ENCODE measurements around the gene TMEM109. TPM values are rescaled to one million over a fixed set of nuclear protein-coding genes. Genes with fewer than 3 reads are reported as not detected.

TMEM109 gene
- polyA plus RNA-seq, 2 of the 4 experiments (the other 2 are of a cell fraction), result 40.9 to 93.0 TPM

DNA sequence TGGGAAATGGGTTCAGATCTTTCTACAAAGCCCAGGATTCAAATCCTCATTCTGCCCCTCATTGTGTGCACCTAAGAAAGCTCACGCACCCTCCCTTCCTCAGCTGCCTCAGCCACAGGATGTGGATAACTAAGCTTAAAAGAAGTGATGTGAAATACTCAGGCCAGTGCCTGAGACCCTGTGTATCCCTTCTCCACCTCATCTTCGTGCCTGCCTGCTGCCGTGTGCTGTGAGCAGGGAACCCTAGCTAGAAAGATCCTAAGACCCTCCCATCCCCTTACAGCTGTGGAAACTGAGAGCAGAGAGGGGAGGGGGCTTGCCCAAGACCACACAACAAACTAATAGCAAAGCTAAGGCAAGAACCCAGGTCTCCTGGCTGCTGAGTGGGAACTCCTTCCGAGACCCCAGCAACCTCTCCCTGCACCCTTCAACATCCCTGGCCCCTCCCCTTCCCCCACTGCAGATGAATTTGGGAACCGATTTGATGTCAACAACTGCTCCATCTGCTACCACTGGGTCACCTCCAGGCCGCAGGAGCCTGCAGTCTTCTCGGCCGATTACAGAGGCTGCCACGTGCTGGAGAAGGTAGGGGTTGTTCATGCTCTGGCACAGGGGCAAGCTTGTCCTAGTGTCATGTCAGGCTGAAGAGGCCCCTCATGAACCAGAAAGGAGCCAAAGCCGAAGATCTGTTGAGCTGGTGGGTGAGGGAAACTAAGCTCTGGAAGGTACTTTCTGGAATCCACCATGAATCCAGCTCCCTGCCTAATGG lies 45.1 kb upstream of the TMEM109 start (continued):
- TF ChIP-seq FOSB (CRISPR knock-in tag; IDR thresholded peaks at IDR 0.05), result no peak
- TF ChIP-seq CBX2 (IDR thresholded peaks at IDR 0.05; ENCODE audit: borderline replicate concordance, low read depth), result no peak

DNA sequence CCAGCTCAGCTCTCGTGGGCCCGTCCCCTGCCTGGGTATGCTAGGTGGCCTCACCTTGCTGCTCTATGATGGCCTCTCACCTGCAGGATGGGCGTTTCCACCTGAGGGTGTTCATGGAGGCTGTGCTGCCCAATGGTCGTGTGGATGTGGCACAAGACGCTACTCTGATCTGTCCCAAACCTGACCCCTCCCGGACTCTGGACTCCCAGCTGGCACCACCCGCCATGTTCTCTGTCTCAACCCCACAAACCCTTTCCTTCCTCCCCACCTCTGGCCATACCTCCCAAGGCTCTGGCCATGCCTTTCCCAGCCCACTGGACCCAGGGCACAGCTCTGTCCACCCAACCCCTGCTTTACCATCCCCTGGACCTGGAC lies 44.5 kb upstream of the TMEM109 start:
- Histone ChIP-seq H3K9me3 (no peaks in the 10 kb centered on the region), H3K4me3 (no peak overlapping the region), H3K27ac (no peak overlapping the region), H3K4me2 (no peak overlapping the region), H3K4me1 (peaks cover 22% of the 10 kb centered on the region)
- ChIA-PET CTCF (interaction anchor here (2.6 to 12.3 kb wide), 4 partner anchors 19 to 94 kb away, joined by 12 to 79 read pairs (median 16); no protein-coding TSS in a partner anchor), POLR2A (no interaction called here)
- TF ChIP-seq NR3C1 (IDR thresholded peaks at IDR 0.05), result no peak
- TF ChIP-seq, protein P1, sequence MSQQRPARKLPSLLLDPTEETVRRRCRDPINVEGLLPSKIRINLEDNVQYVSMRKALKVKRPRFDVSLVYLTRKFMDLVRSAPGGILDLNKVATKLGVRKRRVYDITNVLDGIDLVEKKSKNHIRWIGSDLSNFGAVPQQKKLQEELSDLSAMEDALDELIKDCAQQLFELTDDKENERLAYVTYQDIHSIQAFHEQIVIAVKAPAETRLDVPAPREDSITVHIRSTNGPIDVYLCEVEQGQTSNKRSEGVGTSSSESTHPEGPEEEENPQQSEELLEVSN (IDR thresholded peaks at IDR 0.05; ENCODE audit: borderline replicate concordance, low read depth), result no peak
- no peak for TF ChIP-seq BHLHE40 (IDR thresholded peaks at IDR 0.05; ENCODE audit: low read depth, low read length)
- ATAC-seq (no peak), DNase-seq (ENCODE audit: low read depth in 1 of 2, low spot score in 1 of 2) (no peak), FAIRE-seq (no peak)
- 77% methylated on average over 7 of the region's 7 CpGs for WGBS (ENCODE audit: missing lambda C conversion rate)

DNA sequence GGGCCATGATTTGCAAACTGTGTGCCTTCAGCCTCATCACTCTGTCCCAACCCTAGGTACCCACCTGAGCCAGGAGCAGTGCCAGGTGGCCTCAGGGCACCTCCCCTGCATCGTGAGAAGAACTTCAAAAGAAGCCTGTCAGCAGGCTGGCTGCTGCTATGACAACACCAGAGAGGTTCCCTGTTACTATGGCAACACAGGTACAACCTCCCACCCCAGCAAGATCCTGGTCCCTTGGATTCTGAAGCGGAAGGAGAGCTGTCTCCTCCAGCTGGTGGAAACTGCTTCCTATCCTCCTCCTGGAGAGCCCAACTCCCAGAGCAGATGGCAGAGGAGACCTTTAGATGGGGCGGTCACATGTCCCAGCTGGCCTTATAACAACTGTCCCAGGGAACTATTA lies 43.7 kb upstream of the TMEM109 start:
- 60% methylated on average over 3 of the region's 3 CpGs for whole genome bisulfite sequencing (ENCODE audit: missing lambda C conversion rate)
- ChIA-PET CTCF (interaction anchor here (1.1 to 12.3 kb wide), 4 partner anchors 10 to 41 kb away, joined by 4 to 79 read pairs (median 16); no protein-coding TSS in a partner anchor), POLR2A (no interaction called here)
- no peak for DNase-seq (ENCODE audit: low read depth in 1 of 2, low spot score in 1 of 2)
- ATAC-seq, result no peak
- H3K4me2 ChIP-seq, result no peak overlapping the region
- no peak for TF ChIP-seq SMC3 (IDR thresholded peaks at IDR 0.05)
- TF ChIP-seq, protein P2, sequence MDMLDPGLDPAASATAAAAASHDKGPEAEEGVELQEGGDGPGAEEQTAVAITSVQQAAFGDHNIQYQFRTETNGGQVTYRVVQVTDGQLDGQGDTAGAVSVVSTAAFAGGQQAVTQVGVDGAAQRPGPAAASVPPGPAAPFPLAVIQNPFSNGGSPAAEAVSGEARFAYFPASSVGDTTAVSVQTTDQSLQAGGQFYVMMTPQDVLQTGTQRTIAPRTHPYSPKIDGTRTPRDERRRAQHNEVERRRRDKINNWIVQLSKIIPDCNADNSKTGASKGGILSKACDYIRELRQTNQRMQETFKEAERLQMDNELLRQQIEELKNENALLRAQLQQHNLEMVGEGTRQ (IDR thresholded peaks at IDR 0.05), result no peak
- no peak for TF ChIP-seq KDM5A (IDR thresholded peaks at IDR 0.05)
- TF ChIP-seq RAD21 (conservative IDR thresholded peaks at IDR 0.05 in 1 of 2, IDR thresholded peaks at IDR 0.05 in 1 of 2), result no peak
- TF ChIP-seq, protein P3, sequence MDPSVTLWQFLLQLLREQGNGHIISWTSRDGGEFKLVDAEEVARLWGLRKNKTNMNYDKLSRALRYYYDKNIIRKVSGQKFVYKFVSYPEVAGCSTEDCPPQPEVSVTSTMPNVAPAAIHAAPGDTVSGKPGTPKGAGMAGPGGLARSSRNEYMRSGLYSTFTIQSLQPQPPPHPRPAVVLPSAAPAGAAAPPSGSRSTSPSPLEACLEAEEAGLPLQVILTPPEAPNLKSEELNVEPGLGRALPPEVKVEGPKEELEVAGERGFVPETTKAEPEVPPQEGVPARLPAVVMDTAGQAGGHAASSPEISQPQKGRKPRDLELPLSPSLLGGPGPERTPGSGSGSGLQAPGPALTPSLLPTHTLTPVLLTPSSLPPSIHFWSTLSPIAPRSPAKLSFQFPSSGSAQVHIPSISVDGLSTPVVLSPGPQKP (IDR thresholded peaks at IDR 0.05; ENCODE audit: low read depth, low read length), result no peak
- TF ChIP-seq, protein P4, sequence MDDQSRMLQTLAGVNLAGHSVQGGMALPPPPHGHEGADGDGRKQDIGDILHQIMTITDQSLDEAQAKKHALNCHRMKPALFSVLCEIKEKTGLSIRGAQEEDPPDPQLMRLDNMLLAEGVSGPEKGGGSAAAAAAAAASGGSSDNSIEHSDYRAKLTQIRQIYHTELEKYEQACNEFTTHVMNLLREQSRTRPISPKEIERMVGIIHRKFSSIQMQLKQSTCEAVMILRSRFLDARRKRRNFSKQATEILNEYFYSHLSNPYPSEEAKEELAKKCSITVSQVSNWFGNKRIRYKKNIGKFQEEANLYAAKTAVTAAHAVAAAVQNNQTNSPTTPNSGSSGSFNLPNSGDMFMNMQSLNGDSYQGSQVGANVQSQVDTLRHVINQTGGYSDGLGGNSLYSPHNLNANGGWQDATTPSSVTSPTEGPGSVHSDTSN (IDR thresholded peaks at IDR 0.05), result no peak
- no peak for TF ChIP-seq POLR2A (IDR thresholded peaks at IDR 0.05; ENCODE audit: low read length)
- TF ChIP-seq RNF2 (IDR thresholded peaks at IDR 0.05; ENCODE audit: borderline replicate concordance, low read depth), result no peak
- no peak for TF ChIP-seq ZC3H11A (IDR thresholded peaks at IDR 0.05)
- no peak for TF ChIP-seq HOXA7 (CRISPR knock-in tag; IDR thresholded peaks at IDR 0.05)
- no peak for TF ChIP-seq CHD2 (IDR thresholded peaks at IDR 0.05; ENCODE audit: low read length, partially characterized antibody)
- no peak for TF ChIP-seq ZSCAN20 (CRISPR knock-in tag; IDR thresholded peaks at IDR 0.05)
- TF ChIP-seq CEBPB (IDR thresholded peaks at IDR 0.05), result no peak
- TF ChIP-seq MYC (IDR thresholded peaks at IDR 0.05; ENCODE audit: borderline replicate concordance, low read length), result no peak
- no peak for TF ChIP-seq CBX8 (IDR thresholded peaks at IDR 0.05)
- H3K27ac ChIP-seq, result no peak overlapping the region
- H3K4me1 ChIP-seq, result peaks cover 22% of the 10 kb centered on the region
- no peak overlapping the region for H3K4me3 ChIP-seq
- no peak for FAIRE-seq
- H3K9me3 ChIP-seq, result no peaks in the 10 kb centered on the region
